ENCODE data around the gene JADE1. TPM values are rescaled to one million over a fixed set of nuclear protein-coding genes. Genes with fewer than 3 reads are reported as not detected.

Gene JADE1
- total RNA-seq, 1 donor from 2014 or later: 18.2 TPM

- Mint-ChIP-seq H3K27ac (ENCODE audit: unreplicated experiment) (no peak overlapping the region), H3K36me3 (ENCODE audit: low read depth, unreplicated experiment) (no peaks in the 10 kb centered on the region), H3K4me3 (ENCODE audit: unreplicated experiment) (no peak overlapping the region), H3K4me1 (ENCODE audit: unreplicated experiment) (no peaks in the 10 kb centered on the region), H3K9me3 (ENCODE audit: unreplicated experiment) (no peaks in the 10 kb centered on the region), H3K27me3 (ENCODE audit: unreplicated experiment) (peaks cover 3% of the 10 kb centered on the region)
- DNase-seq (ENCODE audit: low spot score): no peak
- TF ChIP-seq, protein P1, sequence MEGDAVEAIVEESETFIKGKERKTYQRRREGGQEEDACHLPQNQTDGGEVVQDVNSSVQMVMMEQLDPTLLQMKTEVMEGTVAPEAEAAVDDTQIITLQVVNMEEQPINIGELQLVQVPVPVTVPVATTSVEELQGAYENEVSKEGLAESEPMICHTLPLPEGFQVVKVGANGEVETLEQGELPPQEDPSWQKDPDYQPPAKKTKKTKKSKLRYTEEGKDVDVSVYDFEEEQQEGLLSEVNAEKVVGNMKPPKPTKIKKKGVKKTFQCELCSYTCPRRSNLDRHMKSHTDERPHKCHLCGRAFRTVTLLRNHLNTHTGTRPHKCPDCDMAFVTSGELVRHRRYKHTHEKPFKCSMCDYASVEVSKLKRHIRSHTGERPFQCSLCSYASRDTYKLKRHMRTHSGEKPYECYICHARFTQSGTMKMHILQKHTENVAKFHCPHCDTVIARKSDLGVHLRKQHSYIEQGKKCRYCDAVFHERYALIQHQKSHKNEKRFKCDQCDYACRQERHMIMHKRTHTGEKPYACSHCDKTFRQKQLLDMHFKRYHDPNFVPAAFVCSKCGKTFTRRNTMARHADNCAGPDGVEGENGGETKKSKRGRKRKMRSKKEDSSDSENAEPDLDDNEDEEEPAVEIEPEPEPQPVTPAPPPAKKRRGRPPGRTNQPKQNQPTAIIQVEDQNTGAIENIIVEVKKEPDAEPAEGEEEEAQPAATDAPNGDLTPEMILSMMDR (IDR thresholded peaks at IDR 0.05; ENCODE audit: unreplicated experiment): no peak
These were observed 27.3 kb upstream of the JADE1 start for GRCh38 chr4:128782076-128782715.

GRCh38 chr4:128782875-128783614 lies 26.5 kb upstream of the JADE1 start:
- H3K9me3 Mint-ChIP-seq (ENCODE audit: unreplicated experiment): no peaks in the 10 kb centered on the region
- no peaks in the 10 kb centered on the region for H3K36me3 Mint-ChIP-seq (ENCODE audit: low read depth, unreplicated experiment)
- H3K27ac Mint-ChIP-seq (ENCODE audit: unreplicated experiment): no peak overlapping the region
- no peak overlapping the region for H3K4me3 Mint-ChIP-seq (ENCODE audit: unreplicated experiment)
- H3K27me3 Mint-ChIP-seq (ENCODE audit: unreplicated experiment): peaks cover 5% of the 10 kb centered on the region
- TF ChIP-seq, protein P1 (IDR thresholded peaks at IDR 0.05; ENCODE audit: unreplicated experiment): no peak
- H3K4me1 Mint-ChIP-seq (ENCODE audit: unreplicated experiment): no peaks in the 10 kb centered on the region
- DNase-seq (ENCODE audit: low spot score): no peak

- Mint-ChIP-seq H3K27ac (ENCODE audit: unreplicated experiment) (no peak overlapping the region), H3K36me3 (ENCODE audit: low read depth, unreplicated experiment) (no peaks in the 10 kb centered on the region), H3K4me3 (ENCODE audit: unreplicated experiment) (no peak overlapping the region), H3K9me3 (ENCODE audit: unreplicated experiment) (no peaks in the 10 kb centered on the region), H3K4me1 (ENCODE audit: unreplicated experiment) (no peaks in the 10 kb centered on the region), H3K27me3 (ENCODE audit: unreplicated experiment) (peaks cover 4% of the 10 kb centered on the region)
- TF ChIP-seq, protein P1 (IDR thresholded peaks at IDR 0.05; ENCODE audit: unreplicated experiment): no peak
- no peak for DNase-seq (ENCODE audit: low spot score)
These were observed 21.8 kb upstream of the JADE1 start for GRCh38 chr4:128787509-128788311.

DNA sequence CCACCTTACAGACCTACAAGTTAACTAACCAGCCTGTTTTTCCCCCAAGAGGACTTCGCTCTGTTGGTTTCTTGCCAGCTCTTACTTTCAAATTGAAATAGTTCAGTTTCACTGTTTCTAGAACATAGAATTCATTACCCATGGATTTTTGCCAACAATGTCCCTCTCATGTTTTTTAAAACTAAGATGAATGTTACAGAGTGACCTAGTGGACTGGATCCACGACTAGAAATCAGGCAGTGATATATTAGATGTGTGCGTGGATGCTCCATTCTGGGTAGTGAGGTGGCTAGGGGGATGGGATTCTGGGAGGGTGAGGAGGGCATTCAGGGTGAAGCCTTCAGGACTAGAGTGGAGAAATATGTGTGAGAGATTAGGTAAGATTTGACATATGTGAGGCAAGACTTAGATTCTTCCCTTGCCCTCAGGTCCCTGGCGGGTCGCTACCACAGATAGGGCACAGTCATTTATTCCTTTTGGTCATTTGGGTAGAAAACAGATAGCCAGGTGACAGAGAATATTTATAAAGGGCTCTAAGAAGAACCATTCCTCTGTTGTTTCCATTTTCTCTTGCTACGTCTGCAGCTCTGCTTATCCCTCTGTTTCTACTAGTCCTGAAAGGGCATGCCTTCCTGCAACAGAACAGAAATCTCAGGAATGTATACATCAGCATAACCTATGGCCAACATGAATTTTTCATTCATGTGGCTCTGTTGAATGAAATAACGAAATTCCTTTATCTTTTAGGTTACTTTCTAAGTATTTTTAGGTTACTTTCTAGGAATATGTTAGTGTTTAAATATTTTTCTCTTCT lies 15.4 kb upstream of the JADE1 start:
- no peak overlapping the region for H3K27ac Mint-ChIP-seq (ENCODE audit: unreplicated experiment)
- no peak for DNase-seq (ENCODE audit: low spot score)
- no peaks in the 10 kb centered on the region for H3K9me3 Mint-ChIP-seq (ENCODE audit: unreplicated experiment)
- no peaks in the 10 kb centered on the region for H3K4me1 Mint-ChIP-seq (ENCODE audit: unreplicated experiment)
- TF ChIP-seq, protein P1 (IDR thresholded peaks at IDR 0.05; ENCODE audit: unreplicated experiment): no peak
- H3K36me3 Mint-ChIP-seq (ENCODE audit: low read depth, unreplicated experiment): no peaks in the 10 kb centered on the region
- H3K4me3 Mint-ChIP-seq (ENCODE audit: unreplicated experiment): no peak overlapping the region
- no peaks in the 10 kb centered on the region for H3K27me3 Mint-ChIP-seq (ENCODE audit: unreplicated experiment)
